Measurements from ENCODE around the gene ELF2.
"Not testable (repeated sequence)": the region's sequence is repeated elsewhere in the genome, so short reads cannot be mapped to it uniquely, and the experiment has no call there.

Gene ELF2

GRCh38 chr4:139114795-139115194, 62.2 kb downstream of the ELF2 start:
- not testable (repeated sequence) for H3K79me2 ChIP-seq (ENCODE audit: control insufficient read depth, insufficient read depth, low read length, unreplicated experiment); H2AFZ ChIP-seq (ENCODE audit: low read length, unreplicated experiment); H3K36me3 ChIP-seq (ENCODE audit: insufficient read depth, low read length); H3K4me1 ChIP-seq (ENCODE audit: control insufficient read depth, insufficient read depth, low read length, unreplicated experiment); H3K27ac ChIP-seq (ENCODE audit: low read depth, low read length); H3K4me3 ChIP-seq (ENCODE audit: low read depth, low read length); H3K27me3 ChIP-seq (ENCODE audit: insufficient read depth, low read length)

GRCh38 chr4:139112650-139113049, 64.4 kb downstream of the ELF2 start:
- Histone ChIP-seq H3K79me2 (ENCODE audit: control insufficient read depth, insufficient read depth, low read length, unreplicated experiment) (no peaks in the 10 kb centered on the region), H3K27ac (ENCODE audit: low read depth, low read length) (no peak overlapping the region), H3K27me3 (ENCODE audit: insufficient read depth, low read length) (no peaks in the 10 kb centered on the region)

GRCh38 chr4:139108567-139109128, 68.4 kb downstream of the ELF2 start:
- Histone ChIP-seq H3K4me3 (ENCODE audit: low read depth, low read length) (no peak overlapping the region), H3K27ac (ENCODE audit: low read depth, low read length) (no peak overlapping the region), H3K4me1 (ENCODE audit: control insufficient read depth, insufficient read depth, low read length, unreplicated experiment) (no peaks in the 10 kb centered on the region), H3K36me3 (ENCODE audit: insufficient read depth, low read length) (no peaks in the 10 kb centered on the region), H2AFZ (ENCODE audit: low read length, unreplicated experiment) (no peak overlapping the region), H3K79me2 (ENCODE audit: control insufficient read depth, insufficient read depth, low read length, unreplicated experiment) (no peaks in the 10 kb centered on the region), H3K27me3 (ENCODE audit: insufficient read depth, low read length) (no peaks in the 10 kb centered on the region)

More at GRCh38 chr4:139112650-139113049, 64.4 kb downstream of the ELF2 start:
- Histone ChIP-seq H2AFZ (ENCODE audit: low read length, unreplicated experiment) (no peak overlapping the region), H3K4me1 (ENCODE audit: control insufficient read depth, insufficient read depth, low read length, unreplicated experiment) (no peaks in the 10 kb centered on the region), H3K36me3 (ENCODE audit: insufficient read depth, low read length) (no peaks in the 10 kb centered on the region), H3K4me3 (ENCODE audit: low read depth, low read length) (no peak overlapping the region)

- Histone ChIP-seq H3K27me3 (ENCODE audit: insufficient read depth, low read length) (no peaks in the 10 kb centered on the region), H3K4me3 (ENCODE audit: low read depth, low read length) (no peak overlapping the region)
Measured at GRCh38 chr4:139099366-139099982, 77.5 kb downstream of the ELF2 start.

GRCh38 chr4:139092271-139092670, 84.7 kb downstream of the ELF2 start:
- Histone ChIP-seq H3K27ac (ENCODE audit: low read depth, low read length) (no peak overlapping the region), H3K36me3 (ENCODE audit: insufficient read depth, low read length) (no peaks in the 10 kb centered on the region), H3K4me1 (ENCODE audit: control insufficient read depth, insufficient read depth, low read length, unreplicated experiment) (no peaks in the 10 kb centered on the region), H3K27me3 (ENCODE audit: insufficient read depth, low read length) (no peaks in the 10 kb centered on the region), H2AFZ (ENCODE audit: low read length, unreplicated experiment) (no peak overlapping the region), H3K79me2 (ENCODE audit: control insufficient read depth, insufficient read depth, low read length, unreplicated experiment) (no peaks in the 10 kb centered on the region), H3K4me3 (ENCODE audit: low read depth, low read length) (no peak overlapping the region)

More at GRCh38 chr4:139099366-139099982, 77.5 kb downstream of the ELF2 start:
- H3K36me3 ChIP-seq (ENCODE audit: insufficient read depth, low read length) = no peaks in the 10 kb centered on the region
- no peak overlapping the region for H3K27ac ChIP-seq (ENCODE audit: low read depth, low read length)
- no peaks in the 10 kb centered on the region for H3K4me1 ChIP-seq (ENCODE audit: control insufficient read depth, insufficient read depth, low read length, unreplicated experiment)
- H2AFZ ChIP-seq (ENCODE audit: low read length, unreplicated experiment) = no peak overlapping the region
- H3K79me2 ChIP-seq (ENCODE audit: control insufficient read depth, insufficient read depth, low read length, unreplicated experiment) = no peaks in the 10 kb centered on the region

GRCh38 chr4:139085141-139085540, 91.9 kb downstream of the ELF2 start:
- no peaks in the 10 kb centered on the region for H3K27me3 ChIP-seq (ENCODE audit: insufficient read depth, low read length)
- H3K4me1 ChIP-seq (ENCODE audit: control insufficient read depth, insufficient read depth, low read length, unreplicated experiment) = peaks cover 18% of the 10 kb centered on the region
- H3K36me3 ChIP-seq (ENCODE audit: insufficient read depth, low read length) = no peaks in the 10 kb centered on the region
- peak overlapping the region; percentile 90 for H2AFZ ChIP-seq (ENCODE audit: low read length, unreplicated experiment)
- H3K27ac ChIP-seq (ENCODE audit: low read depth, low read length) = peak overlapping the region; percentile 90
- H3K4me3 ChIP-seq (ENCODE audit: low read depth, low read length) = peak overlapping the region; percentile 97
- peaks cover 29% of the 10 kb centered on the region for H3K79me2 ChIP-seq (ENCODE audit: control insufficient read depth, insufficient read depth, low read length, unreplicated experiment)

- Histone ChIP-seq H3K79me2 (ENCODE audit: control insufficient read depth, insufficient read depth, low read length, unreplicated experiment) (peaks cover 32% of the 10 kb centered on the region), H2AFZ (ENCODE audit: low read length, unreplicated experiment) (peak overlapping the region; percentile 90), H3K36me3 (ENCODE audit: insufficient read depth, low read length) (no peaks in the 10 kb centered on the region), H3K4me1 (ENCODE audit: control insufficient read depth, insufficient read depth, low read length, unreplicated experiment) (peaks cover 18% of the 10 kb centered on the region), H3K27me3 (ENCODE audit: insufficient read depth, low read length) (no peaks in the 10 kb centered on the region), H3K27ac (ENCODE audit: low read depth, low read length) (peak overlapping the region; percentile 90), H3K4me3 (ENCODE audit: low read depth, low read length) (peak overlapping the region; percentile 97)
Measured at GRCh38 chr4:139084804-139085093, 92.3 kb downstream of the ELF2 start.

- Histone ChIP-seq H3K27ac (ENCODE audit: low read depth, low read length) (peak overlapping the region; percentile 90), H3K4me3 (ENCODE audit: low read depth, low read length) (peak overlapping the region; percentile 97), H3K36me3 (ENCODE audit: insufficient read depth, low read length) (no peaks in the 10 kb centered on the region), H3K4me1 (ENCODE audit: control insufficient read depth, insufficient read depth, low read length, unreplicated experiment) (peaks cover 18% of the 10 kb centered on the region), H2AFZ (ENCODE audit: low read length, unreplicated experiment) (peak overlapping the region; percentile 96), H3K79me2 (ENCODE audit: control insufficient read depth, insufficient read depth, low read length, unreplicated experiment) (peaks cover 38% of the 10 kb centered on the region), H3K27me3 (ENCODE audit: insufficient read depth, low read length) (no peaks in the 10 kb centered on the region)
Measured at GRCh38 chr4:139083956-139084803, 92.8 kb downstream of the ELF2 start.

- Histone ChIP-seq H3K27ac (ENCODE audit: low read depth, low read length) (peak overlapping the region; percentile 90), H3K27me3 (ENCODE audit: insufficient read depth, low read length) (no peaks in the 10 kb centered on the region), H3K4me1 (ENCODE audit: control insufficient read depth, insufficient read depth, low read length, unreplicated experiment) (peaks cover 18% of the 10 kb centered on the region), H3K4me3 (ENCODE audit: low read depth, low read length) (peak overlapping the region; percentile 97), H3K36me3 (ENCODE audit: insufficient read depth, low read length) (no peaks in the 10 kb centered on the region), H3K79me2 (ENCODE audit: control insufficient read depth, insufficient read depth, low read length, unreplicated experiment) (peaks cover 43% of the 10 kb centered on the region), H2AFZ (ENCODE audit: low read length, unreplicated experiment) (peak overlapping the region; percentile 96)
Measured at GRCh38 chr4:139083607-139083955, 93.4 kb downstream of the ELF2 start.

GRCh38 chr4:139082750-139083606, 94.0 kb downstream of the ELF2 start:
- peak overlapping the region; percentile 96 for H2AFZ ChIP-seq (ENCODE audit: low read length, unreplicated experiment)
- H3K27me3 ChIP-seq (ENCODE audit: insufficient read depth, low read length) = no peaks in the 10 kb centered on the region
- H3K79me2 ChIP-seq (ENCODE audit: control insufficient read depth, insufficient read depth, low read length, unreplicated experiment) = peaks cover 47% of the 10 kb centered on the region
- peak overlapping the region; percentile 90 for H3K27ac ChIP-seq (ENCODE audit: low read depth, low read length)
- H3K4me3 ChIP-seq (ENCODE audit: low read depth, low read length) = peak overlapping the region; percentile 97
- H3K4me1 ChIP-seq (ENCODE audit: control insufficient read depth, insufficient read depth, low read length, unreplicated experiment) = peaks cover 18% of the 10 kb centered on the region
- no peaks in the 10 kb centered on the region for H3K36me3 ChIP-seq (ENCODE audit: insufficient read depth, low read length)
